Liver (tissue), 3 donors: ENCODE measurements around the gene CYB561.

ENCODE experiments used
- CTCF ChIP-seq: fragments of 150-350 bp; IDR thresholded peaks from 2 replicates; pipeline ENCODE4 v1.5.1; 2017; ENCODE audit warnings: improper control_type of control experiment, low read depth, low read length; ENCODE audit not compliant: missing input control
- EGR1 ChIP-seq, 2 donors: IDR thresholded peaks; 2 replicates each; pipeline ENCODE4 v1.6.1; 2016 to 2018; ENCODE audit warnings: antibody characterized with exemption in 2 of 2, low read depth in 2 of 2
- FOXA1 ChIP-seq: IDR thresholded peaks from 2 replicates; pipeline ENCODE4 v1.6.1; 2016; ENCODE audit warnings: antibody characterized with exemption
- GABPA ChIP-seq, 2 donors: IDR thresholded peaks in 1 of 2; conservative IDR thresholded peaks in 1 of 2; 2 replicates each; pipeline ENCODE4 v1.6.1; 2016; ENCODE audit warnings: antibody characterized with exemption in 2 of 2, mild to moderate bottlenecking in 1 of 2, moderate library complexity in 1 of 2
- TAF1 ChIP-seq: conservative IDR thresholded peaks from 2 replicates; pipeline ENCODE4 v1.6.1; 2016; ENCODE audit warnings: antibody characterized with exemption, mild to moderate bottlenecking
- donor health status: healthy.
- donor health status: healthy.

DNA sequence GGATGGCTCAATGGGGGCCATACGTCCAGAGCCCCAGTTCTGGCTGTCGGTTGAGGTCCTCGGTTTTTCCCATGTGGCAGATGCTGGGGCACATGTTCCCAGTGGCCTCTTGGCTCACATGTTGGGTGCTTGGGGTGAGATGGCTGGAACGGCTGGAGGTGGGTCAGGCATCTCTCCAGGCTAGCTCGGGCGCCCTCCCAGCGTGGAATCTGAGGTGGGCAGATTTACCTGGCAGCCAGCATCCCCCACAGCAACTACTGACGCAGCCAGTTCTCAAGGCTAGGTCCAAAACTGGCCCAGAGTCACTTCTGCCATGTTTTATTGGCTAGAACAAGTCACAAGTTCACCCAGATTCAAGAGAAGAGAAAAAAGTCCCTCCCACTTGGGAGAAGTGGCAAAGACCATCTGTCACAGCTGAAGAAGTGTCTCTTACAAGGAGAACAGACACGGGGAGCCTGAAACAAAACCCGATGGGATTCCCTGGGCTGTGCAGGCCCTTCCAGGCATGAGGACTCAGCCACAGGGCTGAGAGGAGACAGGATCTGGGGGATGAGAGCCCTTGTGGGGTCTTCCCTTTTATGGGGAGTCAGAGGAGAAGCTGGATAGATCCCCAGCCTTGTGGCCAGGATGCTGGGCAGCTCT is 46.0 kb upstream of the CYB561 start:
- TF ChIP-seq CTCF: no peak
- no peak for TF ChIP-seq EGR1 (IDR thresholded peaks at IDR 0.05; ENCODE audit: low read depth in 2 of 2)
- TF ChIP-seq FOXA1: no peak
- no peak for TF ChIP-seq TAF1
- TF ChIP-seq GABPA (IDR thresholded peaks at IDR 0.05 in 1 of 2, conservative IDR thresholded peaks at IDR 0.05 in 1 of 2): no peak
